Heart left ventricle (tissue), 13 donors: ENCODE measurements around the gene UBE2D3.

Source experiments
- CTCF ChIP-seq, 12 donors: fragments of 200-600 bp; sonication (generic) in 4 of 12; IDR thresholded peaks; one replicate each; pipeline versions ENCODE4 v1.5.0 to v1.8.0; 2018 to 2022; ENCODE audit warnings: antibody characterized with exemption in 12 of 12, mild to moderate bottlenecking in 5 of 12
- POLR2A ChIP-seq, 2 donors: fragments of 450-650 bp; IDR thresholded peaks; one replicate each; pipeline ENCODE4 v1.6.1; 2017; ENCODE audit warnings: antibody characterized with exemption in 2 of 2, mild to moderate bottlenecking in 2 of 2, moderate library complexity in 2 of 2
- donor health status: ischemic (EF 13 %, LVEDD 7.1; RV severe dilation, severe dysfunction).
- donor health status: DM: no; HTN: yes; CAD: no.
- donor health status: DM: no; HTN: no; CAD: no.
- donor health status: ischemic (EF 25% LVEDD 6.9; RV normal size, moderate dysfunction).
- donor health status: ischemic (EF 25% LVEDD 5.7; RV mildly dilated, moderate dysfunction).
- donor health status: ischemic (EF 35%, LVEDD 5.7; RV mildly dilated, moderate dysfunction).
- donor health status: nonischemic (EF 11% LVEDD 7.7; RV severe dilation, severe dysfunction).
- donor health status: DM: yes; HTN: yes; CAD: no.
- donor health status: PGD.
- donor health status: ischemic (EF 29% LVEDD 5.4; RV normal size, mild dysfunction).
- donor health status: nonischemic (EF 23%, LVEDD 6.1; RV moderate dilation, normal function).

- TF ChIP-seq CTCF (IDR thresholded peaks at IDR 0.05) = no peak
- TF ChIP-seq POLR2A (IDR thresholded peaks at IDR 0.05) = no peak
These were observed 69.7 kb downstream of the UBE2D3 start for GRCh38 chr4:102757681-102758080.
